Vagina (tissue), 2 donors: ENCODE data around the gene TTLL11. TPM values are rescaled to one million over a fixed set of nuclear protein-coding genes. Genes with fewer than 3 reads are reported as not detected.

Source experiments
- DNase-seq, 2 donors: peaks; one replicate each; pipeline ENCODE4 v3.0.0-alpha.2; 2017; ENCODE audit errors: extremely low spot score in 2 of 2
- H3K27ac ChIP-seq: fragments of 200-600 bp; sonication (generic); one replicate; pipeline ENCODE4 v1.5.1; 2019
- H3K27me3 ChIP-seq: fragments of 200-600 bp; sonication (generic); one replicate; pipeline ENCODE4 v1.5.1; 2019
- H3K36me3 ChIP-seq, 2 donors: fragments of 200-600 bp; sonication (generic); one replicate each; pipeline ENCODE4 v1.5.1; 2017 to 2019
- H3K4me1 ChIP-seq: fragments of 200-600 bp; sonication (generic); one replicate; pipeline ENCODE4 v1.5.1; 2019
- H3K4me3 ChIP-seq, 2 donors: fragments of 200-600 bp; sonication (generic); 1 replicate in 1 of 2; 2 replicates in 1 of 2; pipeline ENCODE4 v1.5.1; 2016 to 2019
- H3K9me3 ChIP-seq: fragments of 200-600 bp; sonication (generic); one replicate; pipeline ENCODE4 v1.5.1; 2019
- POLR2A ChIP-seq, 2 donors: fragments of 450-650 bp; IDR thresholded peaks; one replicate each; pipeline ENCODE4 v1.6.1; 2017; ENCODE audit warnings: antibody characterized with exemption in 2 of 2, mild to moderate bottlenecking in 2 of 2, moderate library complexity in 2 of 2
- POLR2AphosphoS5 ChIP-seq, 2 donors: sonication (generic); formaldehyde crosslinking; IDR thresholded peaks; one replicate each; pipeline ENCODE4 v1.9.0; 2017; ENCODE audit warnings: antibody characterized with exemption in 2 of 2, mild to moderate bottlenecking in 2 of 2, low read depth in 1 of 2; ENCODE audit not compliant: insufficient read depth in 1 of 2
- intact Hi-C: fragments of 100-400 bp; cut with DNase I; formaldehyde crosslinking; loops from one replicate; pipeline ENCODE4 v1.15.1; 2023
- total RNA-seq: library from RNA; depleted of rRNA; stranded (reverse); fragments of >200 nt; gene quantifications from one replicate; pipeline ENCODE4 v1.2.3, GENCODE V29; 2016
- TF ChIP-seq, protein P1 (sequence below), 3 experiments: fragments of 450-650 bp in 2 of 3; fragments of 200-600 bp in 1 of 3; sonication (generic) in 1 of 3; IDR thresholded peaks; one replicate each; pipeline ENCODE4 v1.5.1; 2017 to 2019; ENCODE audit warnings: antibody characterized with exemption in 3 of 3, mild to moderate bottlenecking in 2 of 3, moderate library complexity in 2 of 3

The TTLL11 gene
- total RNA-seq, 1 donor from 2014 or later, result 11.0 TPM

DNA sequence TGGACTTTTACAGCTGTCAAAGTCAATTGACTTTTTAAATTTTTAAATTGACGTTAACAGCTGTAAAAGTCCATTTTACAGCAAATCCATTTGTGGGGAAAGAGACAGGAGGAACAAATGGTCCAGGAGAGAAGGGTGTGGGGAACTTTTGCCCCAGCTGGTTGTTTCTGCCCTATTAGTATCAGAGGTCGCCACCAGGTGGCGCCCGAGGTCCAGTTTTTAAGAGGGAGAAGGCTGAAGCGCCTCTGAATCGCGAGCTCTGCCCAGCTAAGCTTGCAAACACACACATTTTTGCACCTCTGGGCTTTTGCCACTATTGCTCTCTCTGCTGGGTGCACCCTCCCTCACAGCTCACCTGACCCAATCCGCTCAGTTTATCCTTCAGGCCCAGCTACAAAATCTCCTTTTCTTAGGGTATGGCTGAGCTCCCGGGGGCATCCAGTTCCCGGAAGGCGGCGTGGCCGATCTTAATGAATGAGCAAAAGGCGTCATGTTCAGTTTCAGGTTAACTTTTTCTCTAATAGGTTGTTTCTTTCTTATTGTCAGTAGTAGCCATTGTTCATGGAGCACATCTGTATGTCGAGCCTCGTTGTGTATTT, 6.3 kb upstream of the TTLL11 start:
- intact Hi-C loops, result no loop called here
- no peak overlapping the region for H3K4me3 ChIP-seq
- DNase-seq, result no peak
- H3K27me3 ChIP-seq, result no peaks in the 10 kb centered on the region
- H3K9me3 ChIP-seq, result no peaks in the 10 kb centered on the region
- no peak overlapping the region for H3K27ac ChIP-seq
- TF ChIP-seq, protein P1, sequence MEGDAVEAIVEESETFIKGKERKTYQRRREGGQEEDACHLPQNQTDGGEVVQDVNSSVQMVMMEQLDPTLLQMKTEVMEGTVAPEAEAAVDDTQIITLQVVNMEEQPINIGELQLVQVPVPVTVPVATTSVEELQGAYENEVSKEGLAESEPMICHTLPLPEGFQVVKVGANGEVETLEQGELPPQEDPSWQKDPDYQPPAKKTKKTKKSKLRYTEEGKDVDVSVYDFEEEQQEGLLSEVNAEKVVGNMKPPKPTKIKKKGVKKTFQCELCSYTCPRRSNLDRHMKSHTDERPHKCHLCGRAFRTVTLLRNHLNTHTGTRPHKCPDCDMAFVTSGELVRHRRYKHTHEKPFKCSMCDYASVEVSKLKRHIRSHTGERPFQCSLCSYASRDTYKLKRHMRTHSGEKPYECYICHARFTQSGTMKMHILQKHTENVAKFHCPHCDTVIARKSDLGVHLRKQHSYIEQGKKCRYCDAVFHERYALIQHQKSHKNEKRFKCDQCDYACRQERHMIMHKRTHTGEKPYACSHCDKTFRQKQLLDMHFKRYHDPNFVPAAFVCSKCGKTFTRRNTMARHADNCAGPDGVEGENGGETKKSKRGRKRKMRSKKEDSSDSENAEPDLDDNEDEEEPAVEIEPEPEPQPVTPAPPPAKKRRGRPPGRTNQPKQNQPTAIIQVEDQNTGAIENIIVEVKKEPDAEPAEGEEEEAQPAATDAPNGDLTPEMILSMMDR (IDR thresholded peaks at IDR 0.05), result peak; percentile 70 to 95 (median 86)
- TF ChIP-seq POLR2AphosphoS5 (IDR thresholded peaks at IDR 0.05; ENCODE audit: insufficient read depth in 1 of 2, low read depth in 1 of 2), result no peak
- H3K36me3 ChIP-seq, result no peaks in the 10 kb centered on the region
- H3K4me1 ChIP-seq, result peaks cover 4% of the 10 kb centered on the region

DNA sequence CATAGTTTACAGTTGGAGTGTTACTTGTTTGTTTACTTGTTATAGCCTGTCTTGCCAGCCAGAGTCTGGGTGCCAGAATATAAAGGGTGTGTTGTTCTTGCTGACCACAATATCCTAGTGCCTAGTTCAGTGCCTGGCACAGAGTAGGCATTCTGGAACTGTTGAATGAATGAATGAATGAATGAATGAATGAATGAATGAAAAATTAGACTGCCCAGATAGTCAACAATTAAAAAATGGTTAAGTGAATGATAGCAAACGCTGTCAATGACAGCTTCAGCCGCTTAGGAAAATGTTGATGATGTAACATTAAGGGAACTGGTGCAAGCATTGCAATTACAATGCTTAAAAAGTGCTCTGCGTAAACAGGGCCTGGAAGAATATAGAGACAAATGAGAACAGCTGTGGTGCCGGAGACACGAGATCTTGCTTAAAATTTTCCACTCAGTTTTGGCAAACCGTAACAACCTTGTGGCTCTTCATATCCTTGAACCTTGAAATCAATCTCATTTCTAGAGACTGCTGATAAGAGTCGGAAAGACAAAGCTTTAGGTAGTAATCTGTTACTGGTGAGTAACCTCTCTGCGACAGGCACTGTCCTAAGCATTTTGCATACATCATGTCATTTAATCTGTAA, 4.7 kb upstream of the TTLL11 start:
- TF ChIP-seq POLR2AphosphoS5 (IDR thresholded peaks at IDR 0.05; ENCODE audit: insufficient read depth in 1 of 2, low read depth in 1 of 2) (no peak), POLR2A (IDR thresholded peaks at IDR 0.05) (no peak)
- TF ChIP-seq, protein P1 (IDR thresholded peaks at IDR 0.05), result no peak
- Histone ChIP-seq H3K4me1 (peaks cover 10% of the 10 kb centered on the region), H3K36me3 (no peaks in the 10 kb centered on the region), H3K27me3 (no peaks in the 10 kb centered on the region), H3K27ac (no peak overlapping the region), H3K9me3 (no peaks in the 10 kb centered on the region), H3K4me3 (no peak overlapping the region)
- no peak for DNase-seq
- intact Hi-C loops, result no loop called here

DNA sequence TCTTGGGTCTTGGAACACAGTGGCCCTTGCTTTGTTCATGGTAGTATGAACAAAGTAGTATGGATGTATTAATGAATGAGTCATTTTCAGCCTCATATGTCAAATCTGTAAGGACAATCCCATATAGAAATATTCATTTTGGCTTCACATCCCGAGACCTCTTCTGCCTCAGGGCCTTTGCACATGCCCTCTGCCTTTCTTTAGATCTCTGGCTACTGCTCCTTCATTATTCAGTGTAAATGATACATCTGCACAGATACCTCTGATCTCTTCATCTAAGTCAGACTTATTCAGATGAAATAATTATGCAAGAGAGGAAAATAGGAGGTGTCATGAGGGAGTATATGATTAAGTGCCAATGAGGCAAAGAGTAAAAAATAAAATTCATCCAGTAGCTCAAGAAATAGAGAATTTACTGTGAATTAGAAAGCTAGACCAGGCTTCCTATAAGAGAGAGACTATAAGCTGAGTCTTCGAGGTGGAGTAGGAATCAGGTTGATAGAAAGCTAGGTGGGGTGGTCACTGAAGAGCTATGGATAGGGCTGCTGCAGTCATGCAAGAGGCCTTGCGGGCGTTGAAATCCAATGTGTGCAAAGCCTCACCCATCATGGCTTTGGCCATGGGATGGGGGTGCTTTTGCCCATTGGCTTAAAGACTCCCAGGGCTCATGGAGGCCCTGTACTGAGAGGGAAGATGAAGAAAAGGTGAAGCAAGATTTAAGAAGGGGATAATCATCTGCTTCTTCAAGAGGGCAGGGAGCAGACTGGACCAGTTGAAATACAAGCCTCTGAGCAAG, 3.7 kb upstream of the TTLL11 start:
- Histone ChIP-seq H3K4me3 (no peak overlapping the region), H3K9me3 (no peaks in the 10 kb centered on the region), H3K4me1 (peaks cover 18% of the 10 kb centered on the region), H3K36me3 (no peaks in the 10 kb centered on the region), H3K27me3 (no peaks in the 10 kb centered on the region), H3K27ac (no peak overlapping the region)
- TF ChIP-seq POLR2A (IDR thresholded peaks at IDR 0.05) (no peak), POLR2AphosphoS5 (IDR thresholded peaks at IDR 0.05; ENCODE audit: insufficient read depth in 1 of 2, low read depth in 1 of 2) (no peak)
- TF ChIP-seq, protein P1 (IDR thresholded peaks at IDR 0.05), result no peak
- DNase-seq, result no peak
- intact Hi-C loops, result no loop called here

DNA sequence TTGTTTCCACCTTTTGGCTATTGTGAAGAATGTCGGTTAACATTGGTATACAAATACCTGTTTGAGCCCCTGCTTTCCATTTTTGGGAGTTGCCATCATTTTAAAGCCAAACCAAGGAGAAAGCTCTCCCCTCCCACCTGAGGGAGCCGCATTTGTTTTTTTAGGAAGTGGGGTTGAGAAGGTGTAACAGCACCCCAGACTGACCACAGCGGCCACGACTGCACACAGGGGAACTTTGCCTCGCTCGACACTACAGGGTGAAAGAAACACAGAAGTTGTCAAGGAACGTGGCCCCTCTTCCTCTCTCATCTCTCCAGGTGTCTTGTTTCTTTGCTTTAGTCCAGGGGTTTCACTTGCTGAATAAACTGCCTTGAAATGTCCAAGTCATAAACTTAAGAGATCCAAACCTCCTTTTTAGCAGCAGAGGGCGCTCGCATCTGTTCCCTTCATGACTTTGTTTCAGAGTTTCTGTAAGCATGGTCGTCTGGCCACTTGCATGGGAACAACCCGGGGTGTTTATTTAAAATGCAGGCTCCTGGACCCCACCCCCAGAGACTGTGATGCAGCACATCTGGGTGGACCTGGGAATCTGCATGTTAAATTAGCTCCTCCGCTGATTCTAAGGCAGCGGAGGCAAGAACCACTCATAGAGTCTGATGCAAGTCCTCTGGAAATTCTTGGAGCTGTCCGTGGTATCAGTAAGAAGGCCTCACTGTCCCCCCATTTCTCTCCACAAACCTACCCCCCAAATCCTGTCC, 2.1 kb upstream of the TTLL11 start:
- no peaks in the 10 kb centered on the region for H3K27me3 ChIP-seq
- H3K9me3 ChIP-seq, result no peaks in the 10 kb centered on the region
- H3K27ac ChIP-seq, result no peak overlapping the region
- H3K36me3 ChIP-seq, result no peaks in the 10 kb centered on the region
- no peak overlapping the region for H3K4me3 ChIP-seq
- TF ChIP-seq POLR2A (IDR thresholded peaks at IDR 0.05), result no peak
- TF ChIP-seq, protein P1 (IDR thresholded peaks at IDR 0.05), result peak in 2 of 3 experiments; percentile 26 to 48
- peaks cover 34% of the 10 kb centered on the region for H3K4me1 ChIP-seq
- no peak for DNase-seq
- intact Hi-C loops, result no loop called here
